Fibroblast of the aortic adventitia (primary cell): ENCODE measurements around the gene MAPK14. TPM values are rescaled to one million over a fixed set of nuclear protein-coding genes. Genes with fewer than 3 reads are reported as not detected.

Source experiments
- DNase-seq: peaks from one replicate; pipeline ENCODE4 v3.0.0-alpha.2; 2010; ENCODE audit warnings: low read depth
- H3K4me3 ChIP-seq: 2 replicates; pipeline ENCODE4 v1.5.1; 2011; ENCODE audit warnings: low read depth, mild to moderate bottlenecking, control low read depth, low read length, moderate library complexity
- CTCF ChIP-seq: IDR thresholded peaks from 2 replicates; pipeline ENCODE4 v1.5.1; 2011; ENCODE audit warnings: mild to moderate bottlenecking, low read length, control low read depth, inconsistent platforms; ENCODE audit not compliant: insufficient read depth
- total RNA-seq: library from RNA; depleted of rRNA; stranded (reverse); fragments of >200 nt; gene quantifications from 2 replicates; pipeline ENCODE4 v1.2.3, GENCODE V29; 2012; ENCODE audit warnings: low replicate concordance

The MAPK14 gene
- total RNA-seq, 1 donor: 72.5 TPM

- no peak overlapping the region for H3K4me3 ChIP-seq
- no peak for TF ChIP-seq CTCF
- peak; percentile 28 for DNase-seq
Measured at GRCh38 chr6:36035225-36035624, 7.6 kb downstream of the MAPK14 start.

- TF ChIP-seq CTCF: no peak
- H3K4me3 ChIP-seq: no peak overlapping the region
- peak; percentile 78 for DNase-seq
Measured at GRCh38 chr6:36038120-36038876, 10.7 kb downstream of the MAPK14 start.

- no peak for TF ChIP-seq CTCF
- H3K4me3 ChIP-seq: no peak overlapping the region
- DNase-seq: no peak
Measured at GRCh38 chr6:36039112-36039511, 11.5 kb downstream of the MAPK14 start.

- no peak for TF ChIP-seq CTCF
- no peak for DNase-seq
- H3K4me3 ChIP-seq: no peak overlapping the region
Measured at GRCh38 chr6:36040958-36041357, 13.3 kb downstream of the MAPK14 start.

GRCh38 chr6:36042618-36043260, 15.1 kb downstream of the MAPK14 start:
- no peak overlapping the region for H3K4me3 ChIP-seq
- no peak for TF ChIP-seq CTCF
- DNase-seq: no peak

GRCh38 chr6:36049582-36049981, 22.0 kb downstream of the MAPK14 start:
- no peak for DNase-seq
- TF ChIP-seq CTCF: no peak

GRCh38 chr6:36050305-36050704, 22.7 kb downstream of the MAPK14 start:
- H3K4me3 ChIP-seq: no peak overlapping the region
- no peak for DNase-seq

More at GRCh38 chr6:36049582-36049981, 22.0 kb downstream of the MAPK14 start:
- no peak overlapping the region for H3K4me3 ChIP-seq

More at GRCh38 chr6:36050305-36050704, 22.7 kb downstream of the MAPK14 start:
- no peak for TF ChIP-seq CTCF
